Activated naive CD4-positive, alpha-beta T cell (primary cell): ENCODE measurements around the gene NTN4.
"Not testable (repeated sequence)": the region's sequence is repeated elsewhere in the genome, so short reads cannot be mapped to it uniquely, and the experiment has no call there.

Source experiments
- DNase-seq, 4 experiments: peaks; one replicate each; lab custom pipeline; 2025; lab: John Stamatoyannopoulos, UW

Gene NTN4

DNA sequence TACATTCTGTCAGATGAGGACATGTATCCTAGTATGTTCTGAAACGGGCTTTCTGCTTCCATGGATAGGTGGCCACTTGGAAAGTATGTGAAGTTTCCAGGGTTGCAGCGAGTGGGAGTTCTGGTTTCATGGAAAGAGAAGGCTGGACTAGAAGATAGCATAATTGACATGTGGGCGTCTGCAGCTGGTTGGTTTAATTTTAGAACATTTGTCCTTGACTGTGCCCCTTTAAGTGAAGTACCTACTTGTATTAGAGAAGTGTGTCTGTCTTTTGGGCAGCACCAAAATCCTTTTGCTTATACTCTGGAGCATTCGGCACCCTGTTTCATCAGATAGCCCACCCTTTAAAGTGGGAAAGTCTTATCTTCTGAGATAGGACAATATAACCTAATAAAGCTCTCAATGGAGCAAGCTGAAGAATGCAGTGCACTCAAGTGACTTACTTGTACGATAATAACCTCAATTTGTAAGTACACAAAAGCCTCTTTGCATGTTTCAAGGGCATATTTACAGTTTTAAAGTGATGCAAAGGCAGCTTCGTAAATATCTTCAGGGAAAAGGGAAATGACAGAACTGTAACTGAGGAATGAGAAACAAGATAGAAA is 35.2 kb downstream of the NTN4 start:
- no peak for DNase-seq

DNA sequence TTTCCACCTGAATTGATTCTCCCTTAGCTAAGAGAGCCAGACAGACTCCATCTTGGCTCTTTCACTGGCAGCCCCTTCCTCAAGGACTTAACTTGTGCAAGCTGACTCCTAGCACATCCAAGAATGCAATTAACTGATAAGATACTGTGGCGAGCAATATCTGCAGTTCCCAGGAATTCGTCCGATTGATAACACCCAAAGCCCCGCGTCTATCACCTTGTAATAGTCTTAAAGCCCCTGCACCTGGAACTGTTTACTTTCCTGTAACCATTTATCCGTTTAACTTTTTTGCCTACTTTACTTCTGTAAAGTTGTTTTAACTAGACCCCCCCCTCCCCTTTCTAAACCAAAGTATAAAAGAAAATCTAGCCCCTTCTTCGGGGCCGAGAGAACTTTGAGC is 44.5 kb downstream of the NTN4 start:
- DNase-seq, result not testable (repeated sequence)

DNA sequence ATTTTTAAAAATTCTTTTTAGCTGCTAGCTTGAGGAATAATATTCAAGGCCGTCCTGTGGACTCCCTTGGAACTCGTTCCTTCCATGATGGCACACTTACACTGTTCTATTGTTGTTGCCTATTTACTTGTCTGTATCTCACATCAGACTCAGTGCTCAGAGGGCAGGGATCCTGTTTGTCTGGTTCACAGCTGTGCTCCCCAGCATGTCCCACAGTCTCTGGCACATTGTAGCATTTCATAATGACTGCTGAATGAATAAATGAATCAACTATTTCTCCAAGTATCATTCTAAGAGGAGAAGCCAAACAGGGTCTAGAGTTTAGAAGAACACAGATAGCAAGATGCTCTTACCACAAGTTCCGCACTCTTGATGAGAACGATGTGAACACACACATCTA is 48.0 kb downstream of the NTN4 start:
- DNase-seq, result no peak

DNA sequence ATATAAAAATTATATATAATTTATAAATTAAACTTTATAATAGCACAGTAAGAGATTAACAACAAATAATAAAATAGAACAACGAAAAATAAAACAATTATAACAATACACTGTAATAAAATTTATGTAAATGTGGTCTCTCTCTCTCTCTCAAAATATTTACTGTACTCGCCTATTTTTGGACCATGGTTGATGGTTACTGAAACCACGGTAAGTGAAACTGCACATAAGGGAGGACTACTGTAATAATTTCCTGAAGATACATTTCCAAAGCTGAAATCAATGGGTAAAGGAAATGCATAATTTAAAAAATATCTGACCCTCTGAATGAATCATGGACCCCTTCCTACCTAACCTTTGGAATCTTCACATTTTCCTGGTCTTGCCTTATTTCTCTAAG is 48.9 kb downstream of the NTN4 start:
- no peak for DNase-seq

DNA sequence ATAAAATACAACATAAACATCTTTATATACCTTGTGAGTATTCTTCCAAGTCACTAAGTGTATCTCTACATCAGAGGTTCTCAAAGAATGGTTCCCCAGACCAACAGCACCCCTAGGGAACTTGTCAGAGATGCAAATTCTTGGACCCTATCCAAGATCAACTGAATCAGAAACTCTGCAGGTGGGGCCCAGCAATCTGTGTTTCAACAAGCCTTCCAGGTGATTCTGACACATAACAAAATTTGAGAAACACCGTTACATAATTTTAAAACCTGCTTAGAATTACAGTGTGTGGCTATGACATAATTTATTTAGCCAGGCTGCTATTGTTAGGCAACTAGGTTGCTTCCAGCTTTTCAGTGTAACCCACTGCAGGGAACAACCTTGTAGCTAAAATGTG is 49.8 kb downstream of the NTN4 start:
- no peak for DNase-seq

DNA sequence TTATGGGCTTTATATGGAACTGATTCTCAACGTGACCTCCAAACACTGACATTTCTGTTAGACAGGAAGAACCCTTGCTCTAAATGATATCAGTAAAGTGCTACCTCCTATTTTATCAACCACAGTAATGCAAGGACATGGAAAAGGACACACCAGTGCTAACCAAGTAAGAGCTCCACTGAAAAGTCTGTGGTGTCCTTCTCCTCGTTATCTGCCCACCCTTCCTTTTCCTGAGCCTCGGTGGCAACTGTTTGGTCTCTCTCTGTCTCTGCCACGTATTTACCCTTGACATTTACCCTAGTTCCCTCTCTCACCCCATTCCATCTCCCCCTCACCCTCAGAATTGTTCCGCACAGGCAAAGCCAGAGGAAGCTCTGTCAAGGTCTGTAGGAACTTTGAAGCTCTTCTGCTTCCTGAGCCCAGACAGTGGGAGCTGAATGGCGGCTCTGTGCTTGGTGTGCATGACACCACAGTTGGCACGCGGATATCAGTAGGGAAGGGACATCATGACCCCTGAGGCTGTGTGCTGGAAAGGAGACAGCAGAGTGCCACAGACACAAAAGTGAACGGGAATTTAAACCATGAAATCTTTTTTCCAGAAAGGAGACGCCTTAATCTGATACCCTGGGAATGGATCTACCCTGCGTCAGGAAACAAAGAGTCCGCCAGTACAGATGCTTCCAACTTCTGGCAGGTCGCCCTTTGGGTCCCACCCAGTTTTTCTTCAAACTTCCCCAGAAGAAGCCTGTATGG is 50.8 kb downstream of the NTN4 start:
- DNase-seq, result no peak

DNA sequence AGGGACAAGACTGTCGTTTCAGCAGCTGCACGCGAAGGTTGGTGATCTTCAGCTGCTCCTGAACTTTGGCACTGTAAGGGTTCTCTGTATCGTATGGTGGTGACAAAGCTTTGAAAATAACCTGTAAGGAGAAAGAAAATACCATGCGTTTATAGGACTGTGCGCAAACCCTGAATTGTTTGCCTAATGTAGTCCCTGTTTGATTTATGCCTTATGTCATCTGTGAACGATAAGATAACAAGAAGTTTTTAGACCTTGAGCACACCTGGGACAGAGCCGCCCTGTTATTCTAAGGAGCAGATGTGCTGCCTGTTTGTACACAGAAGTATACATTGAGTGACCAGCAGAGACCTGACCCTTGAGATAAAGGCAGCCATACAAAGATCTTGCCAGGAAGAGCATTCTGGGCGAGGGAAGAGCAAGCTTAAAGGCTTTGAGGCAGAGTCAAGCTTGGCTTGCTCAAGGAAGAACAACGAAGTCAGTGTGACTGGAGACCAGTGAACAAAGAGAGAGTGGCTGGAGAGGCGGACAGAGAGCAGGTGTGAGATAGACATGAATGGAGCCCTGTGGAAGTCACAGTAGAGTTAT is 52.4 kb downstream of the NTN4 start:
- no peak for DNase-seq

DNA sequence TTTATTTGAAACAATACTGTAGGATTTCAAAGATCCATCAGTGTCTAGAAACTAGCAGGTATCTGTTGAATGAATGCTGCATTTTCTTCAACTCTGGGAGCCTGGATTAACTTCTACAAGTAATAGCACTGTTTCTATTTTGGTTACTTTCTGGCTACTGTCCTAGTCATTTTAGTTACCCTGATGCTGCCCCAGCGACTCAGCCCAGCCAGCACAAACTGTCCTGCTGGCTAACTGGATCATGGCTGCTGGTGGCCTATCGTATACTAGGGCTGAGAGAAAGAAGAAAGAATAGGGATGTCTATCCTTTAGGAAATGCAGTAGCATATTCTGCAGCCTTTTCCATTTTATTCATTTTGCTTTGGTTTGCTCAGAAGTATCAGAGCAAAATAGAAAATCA is 53.9 kb downstream of the NTN4 start:
- DNase-seq, result no peak

DNA sequence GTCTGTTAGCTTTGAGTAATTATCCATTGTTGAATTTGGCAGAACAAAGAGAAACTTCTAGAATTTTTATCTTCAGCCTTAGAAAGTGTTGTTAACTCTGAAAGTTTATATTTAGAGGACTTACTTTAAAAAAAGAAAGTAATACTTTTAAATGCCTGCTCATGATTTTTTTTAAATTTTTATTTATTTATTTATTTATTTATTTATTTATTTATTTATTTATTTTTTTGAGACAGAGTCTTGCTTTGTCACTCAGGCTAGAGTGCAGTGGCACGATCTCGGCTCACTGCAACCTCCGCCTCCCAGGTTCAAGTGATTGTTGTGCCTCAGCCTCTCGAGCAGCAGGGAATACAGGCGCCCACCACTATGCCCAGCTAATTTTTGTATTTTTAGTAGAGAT is 54.8 kb downstream of the NTN4 start:
- not testable (repeated sequence) for DNase-seq

DNA sequence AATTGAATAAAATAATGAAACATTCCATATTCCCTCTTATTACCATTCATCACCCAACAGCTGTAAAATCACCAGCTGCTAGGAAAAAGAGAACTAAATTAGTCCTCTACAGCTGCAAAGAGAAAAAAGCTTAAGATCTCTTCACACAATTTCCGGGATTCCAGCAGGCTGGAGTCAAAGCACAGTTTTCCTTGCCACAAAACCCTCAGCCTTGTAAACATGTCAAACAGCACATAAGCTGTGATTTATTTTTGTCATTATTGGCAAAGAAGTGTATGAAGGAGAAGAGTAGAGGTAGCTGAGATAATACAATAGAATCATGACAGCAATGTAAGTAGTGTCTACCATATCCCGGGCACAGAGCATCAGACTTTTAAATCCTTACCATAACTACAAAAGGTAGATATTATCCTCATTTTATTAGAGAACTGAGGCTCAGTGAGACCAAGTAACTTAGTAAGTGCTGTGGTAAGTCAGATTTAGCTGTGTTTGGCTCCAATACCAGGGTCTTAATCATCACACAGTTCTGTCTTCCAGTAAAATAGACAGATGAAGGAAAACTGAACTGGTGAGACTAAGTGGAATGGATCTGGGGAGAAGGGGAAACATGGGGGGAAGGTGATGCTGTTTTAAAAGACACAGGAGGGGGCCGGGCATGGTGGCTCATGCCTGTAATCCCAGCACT is 57.3 kb downstream of the NTN4 start:
- DNase-seq, result no peak

DNA sequence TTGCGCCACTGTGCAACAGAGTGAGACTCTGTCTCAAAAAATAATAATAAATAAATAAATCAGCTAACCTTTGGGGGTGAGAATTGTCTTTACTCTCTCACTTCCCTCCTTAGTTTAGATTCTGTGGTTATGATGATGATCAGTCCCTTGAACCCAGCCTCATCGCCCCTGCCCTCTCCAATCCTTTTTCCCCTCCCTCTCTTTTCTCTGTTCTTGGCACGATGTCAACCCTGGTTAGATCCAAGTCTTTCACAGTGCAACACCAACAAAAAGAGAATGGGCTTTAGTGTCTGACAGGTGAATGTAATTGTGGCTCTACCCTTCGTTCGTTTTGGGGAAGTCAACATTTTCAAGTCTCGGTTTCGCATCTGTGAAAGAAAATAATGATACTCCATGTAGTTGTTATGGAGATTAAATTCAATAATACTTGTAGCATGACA is 59.0 kb downstream of the NTN4 start:
- DNase-seq, result no peak

DNA sequence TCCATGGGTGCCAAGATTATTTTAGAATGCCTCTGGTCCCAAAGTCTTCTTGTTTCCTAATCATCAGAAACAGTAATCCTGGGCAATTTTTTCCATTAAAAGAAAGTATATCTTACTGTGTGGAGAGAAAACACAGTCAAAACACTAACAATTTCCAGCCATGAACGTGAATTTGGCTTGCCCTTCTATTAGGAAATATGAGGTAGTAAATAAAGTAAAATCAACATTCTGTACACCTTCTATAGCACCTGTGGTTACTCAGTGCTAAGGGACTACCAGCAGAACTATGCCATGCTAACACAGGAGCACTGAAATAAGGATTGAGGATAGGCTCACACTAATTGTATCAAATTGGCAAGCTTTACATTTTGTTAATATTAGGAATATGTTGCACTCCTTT is 60.1 kb downstream of the NTN4 start:
- DNase-seq, result no peak

DNA sequence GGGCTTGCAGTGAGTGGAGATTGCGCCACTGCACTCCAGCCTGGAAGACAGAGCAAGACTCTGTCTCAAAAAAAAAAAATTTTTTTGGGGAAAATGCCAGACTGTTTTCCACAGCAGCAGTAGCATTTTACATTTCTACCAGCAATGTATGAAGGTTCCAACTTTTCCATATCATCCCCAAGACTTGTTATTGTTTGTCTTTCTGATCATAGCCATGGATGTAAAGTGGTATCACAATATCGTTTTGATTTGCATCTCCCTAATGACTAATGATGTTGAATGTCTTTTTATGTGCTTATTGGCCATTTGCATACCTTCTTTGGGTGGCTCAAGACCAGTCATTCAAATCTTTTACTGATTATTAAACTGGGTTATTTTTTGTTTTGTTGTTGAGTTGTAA is 63.7 kb downstream of the NTN4 start:
- DNase-seq, result no peak

DNA sequence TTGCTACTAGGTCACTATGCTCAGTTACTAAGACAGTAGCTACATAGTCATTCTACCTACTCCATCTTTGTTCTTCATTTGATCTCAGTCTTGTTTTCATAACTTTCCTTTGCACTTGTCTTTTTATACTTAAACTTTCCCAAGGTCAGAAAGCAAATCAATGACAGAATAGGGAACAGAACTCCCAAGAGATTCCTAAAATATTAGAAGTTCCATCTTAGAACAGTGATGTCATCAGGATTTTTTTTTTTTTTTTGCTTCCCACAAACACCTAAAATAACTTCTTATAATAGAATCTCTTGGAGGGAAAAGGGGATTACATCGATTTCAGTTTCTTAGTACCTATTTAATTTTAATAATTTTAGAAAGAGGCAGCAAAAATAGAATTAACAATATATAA is 65.8 kb downstream of the NTN4 start:
- DNase-seq, result no peak

DNA sequence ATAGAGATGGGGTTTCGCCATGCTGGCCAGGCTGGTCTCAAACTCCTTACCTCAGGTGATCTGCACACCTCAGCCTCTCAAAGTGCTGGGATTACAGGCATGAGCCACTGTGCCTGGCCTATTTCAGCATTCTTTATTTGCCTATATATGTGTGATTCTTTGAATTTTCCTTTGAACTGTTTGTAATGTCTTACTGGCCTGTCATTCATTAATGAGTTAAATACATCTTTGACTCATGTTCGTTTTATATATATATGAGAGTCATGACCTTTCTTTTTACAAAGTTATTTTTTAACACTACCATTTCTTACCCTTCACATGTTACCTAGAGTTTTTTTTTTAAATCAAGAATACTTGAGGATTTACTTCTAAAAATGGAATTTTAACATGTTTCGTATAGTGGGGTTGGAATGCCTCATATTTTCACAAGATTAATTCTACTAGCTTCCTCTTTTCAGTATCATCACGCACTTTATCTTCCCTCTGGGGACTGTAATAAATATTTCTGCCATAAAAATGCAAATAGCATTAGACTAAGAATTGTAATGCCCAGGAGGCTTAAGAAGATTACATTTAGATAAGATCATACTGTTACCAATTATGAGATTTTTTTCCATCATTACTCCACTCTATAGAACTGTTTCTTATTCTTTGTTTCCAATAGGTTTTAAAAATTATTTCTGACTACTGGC is 66.7 kb downstream of the NTN4 start:
- DNase-seq, result no peak

DNA sequence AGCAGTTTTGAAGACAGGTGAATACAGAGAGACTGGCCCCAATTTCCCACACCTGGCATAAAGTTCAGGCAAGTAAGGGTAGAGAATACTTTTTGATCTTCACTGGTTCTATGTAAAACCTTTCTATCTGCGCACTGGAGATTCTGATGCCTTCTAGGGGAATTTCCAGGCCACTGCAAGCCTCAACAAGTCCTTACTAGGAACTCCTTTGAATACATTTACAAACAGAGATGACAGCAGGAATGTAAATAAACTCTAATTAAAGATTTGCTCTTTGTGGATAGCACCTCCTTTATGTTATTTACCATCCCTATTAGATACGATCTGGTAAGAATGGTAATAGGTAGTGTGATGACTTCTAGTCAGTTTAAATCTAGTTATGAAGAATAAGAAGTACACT is 69.2 kb downstream of the NTN4 start:
- no peak for DNase-seq

DNA sequence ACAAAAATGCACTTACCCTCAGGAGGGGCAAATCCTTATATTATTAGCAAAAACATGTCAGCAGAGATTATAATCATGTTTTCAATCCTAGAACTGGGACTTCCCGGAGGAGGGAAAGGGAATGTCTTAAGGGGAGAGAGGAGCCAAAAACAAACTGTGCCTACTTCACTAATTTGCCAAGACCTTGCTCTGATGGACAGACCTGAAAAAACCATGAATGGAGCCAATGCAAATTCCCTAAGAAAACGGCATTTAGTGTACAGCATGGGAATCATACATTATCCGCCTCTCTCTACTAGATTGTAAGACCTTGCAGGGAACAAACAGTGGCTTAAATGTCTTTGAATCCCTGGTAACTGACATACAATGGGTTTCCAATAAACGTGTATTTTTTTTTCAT is 70.4 kb downstream of the NTN4 start:
- no peak for DNase-seq

DNA sequence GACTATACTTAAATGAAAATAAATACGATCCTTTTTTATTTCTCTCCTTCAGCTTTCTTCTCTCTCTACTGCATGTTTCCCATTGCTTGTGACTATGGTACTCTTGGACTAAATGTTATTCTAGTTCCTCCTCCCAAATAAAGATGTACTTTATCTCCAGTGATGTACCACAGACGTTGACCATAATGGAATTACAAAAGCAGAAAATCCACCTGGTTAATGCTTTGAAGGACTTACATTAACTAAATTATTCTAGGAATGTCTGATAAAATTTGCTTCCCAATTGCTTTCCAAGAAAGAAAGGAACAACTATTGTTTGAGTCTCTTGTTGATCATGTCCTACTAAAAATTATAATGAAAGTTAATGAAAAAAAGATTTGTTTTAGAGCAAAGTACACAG is 71.8 kb downstream of the NTN4 start:
- DNase-seq, result no peak

DNA sequence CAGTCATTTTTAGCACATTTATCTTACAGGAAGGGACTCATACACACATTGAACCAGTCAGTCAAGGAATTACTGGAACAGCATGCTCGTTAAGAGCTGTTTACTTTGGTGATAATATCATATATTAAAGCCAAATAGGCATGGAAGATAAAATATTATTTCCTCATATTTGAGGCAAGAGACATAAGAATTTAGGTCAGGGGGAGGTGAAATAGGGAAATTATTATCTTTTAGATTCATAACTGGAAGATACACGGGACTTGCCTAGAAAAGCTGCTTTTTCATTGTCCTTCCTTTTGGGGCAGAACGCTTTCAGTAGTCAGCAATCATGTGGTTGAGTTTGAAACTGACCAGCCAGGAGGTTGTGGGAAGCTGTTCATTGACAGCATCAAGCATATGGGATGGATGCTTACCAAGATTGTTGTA is 72.5 kb downstream of the NTN4 start:
- DNase-seq, result no peak

DNA sequence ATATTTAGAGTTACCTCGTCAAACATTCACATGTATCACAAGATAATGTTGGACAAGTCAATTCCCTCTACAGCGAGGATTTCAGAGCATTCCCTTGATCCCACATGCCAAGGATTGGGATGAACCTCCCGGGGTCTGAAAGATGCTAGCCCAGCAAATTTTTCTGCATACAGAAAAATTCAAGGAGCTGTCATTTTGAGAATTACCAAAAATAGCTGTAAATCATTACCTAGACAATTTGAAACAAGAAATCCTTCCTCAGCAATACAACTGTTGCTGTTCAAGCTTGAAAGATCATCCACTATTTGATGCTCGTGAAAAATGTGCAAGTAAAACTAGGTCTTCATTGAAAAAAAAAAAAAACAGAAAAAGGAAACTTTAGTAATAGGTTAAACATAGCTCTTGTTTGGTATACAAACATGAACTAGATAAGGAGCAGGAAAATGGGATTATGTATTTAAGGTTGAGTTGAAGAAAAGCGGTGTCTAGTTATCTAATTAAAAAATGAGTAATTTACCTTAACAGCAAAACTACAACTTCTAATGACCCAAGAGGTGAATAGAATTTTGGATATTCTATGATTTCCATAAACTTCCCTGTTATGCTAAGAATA is 73.1 kb downstream of the NTN4 start:
- no peak for DNase-seq

DNA sequence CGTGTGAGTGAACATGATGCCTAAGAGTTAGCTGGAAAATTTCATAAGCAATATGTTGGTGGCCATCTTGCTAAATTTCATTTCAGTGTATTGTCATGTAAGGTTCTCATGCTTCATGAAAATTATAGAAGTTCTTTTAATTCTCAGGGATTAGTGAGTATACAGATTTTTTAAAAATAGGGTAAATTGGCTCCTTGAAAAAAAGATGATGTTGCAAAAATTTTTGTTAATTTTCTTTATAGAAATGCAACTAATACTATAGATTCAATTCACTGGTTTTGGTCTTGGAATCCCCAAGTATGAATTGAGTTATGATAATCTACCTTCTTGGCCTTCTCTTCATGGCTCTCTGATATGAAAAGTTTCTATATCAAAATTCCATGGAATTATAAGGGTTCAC is 75.4 kb downstream of the NTN4 start:
- DNase-seq, result no peak

DNA sequence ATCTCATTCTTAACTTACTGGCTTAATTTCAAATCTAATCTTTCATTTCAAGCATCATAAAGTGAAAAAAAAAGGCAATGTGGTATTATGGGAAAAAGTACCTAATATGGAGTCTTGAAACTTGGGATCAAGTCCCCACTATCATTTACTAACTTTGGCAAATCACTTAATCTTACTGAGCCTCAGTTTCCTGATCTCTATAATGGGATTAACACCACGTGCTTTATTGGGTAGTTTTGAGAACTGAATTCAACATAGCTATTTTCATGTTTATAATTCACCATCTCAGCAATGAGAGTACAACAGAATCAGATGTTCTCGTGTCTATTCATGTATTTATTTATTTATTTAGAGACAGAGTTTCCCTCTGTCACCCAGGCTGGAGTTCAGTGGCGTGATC is 78.3 kb downstream of the NTN4 start:
- DNase-seq, result no peak
